Stromal cell of bone marrow (primary cell): Measurements from ENCODE around the gene ROR2.
"Not testable (repeated sequence)": the region's sequence is repeated elsewhere in the genome, so short reads cannot be mapped to it uniquely, and the experiment has no call there.

Experiments
- DNase-seq: peaks from one replicate; pipeline ENCODE4 v3.0.0-alpha.2; 2012; ENCODE audit warnings: low read depth

Gene ROR2

DNA sequence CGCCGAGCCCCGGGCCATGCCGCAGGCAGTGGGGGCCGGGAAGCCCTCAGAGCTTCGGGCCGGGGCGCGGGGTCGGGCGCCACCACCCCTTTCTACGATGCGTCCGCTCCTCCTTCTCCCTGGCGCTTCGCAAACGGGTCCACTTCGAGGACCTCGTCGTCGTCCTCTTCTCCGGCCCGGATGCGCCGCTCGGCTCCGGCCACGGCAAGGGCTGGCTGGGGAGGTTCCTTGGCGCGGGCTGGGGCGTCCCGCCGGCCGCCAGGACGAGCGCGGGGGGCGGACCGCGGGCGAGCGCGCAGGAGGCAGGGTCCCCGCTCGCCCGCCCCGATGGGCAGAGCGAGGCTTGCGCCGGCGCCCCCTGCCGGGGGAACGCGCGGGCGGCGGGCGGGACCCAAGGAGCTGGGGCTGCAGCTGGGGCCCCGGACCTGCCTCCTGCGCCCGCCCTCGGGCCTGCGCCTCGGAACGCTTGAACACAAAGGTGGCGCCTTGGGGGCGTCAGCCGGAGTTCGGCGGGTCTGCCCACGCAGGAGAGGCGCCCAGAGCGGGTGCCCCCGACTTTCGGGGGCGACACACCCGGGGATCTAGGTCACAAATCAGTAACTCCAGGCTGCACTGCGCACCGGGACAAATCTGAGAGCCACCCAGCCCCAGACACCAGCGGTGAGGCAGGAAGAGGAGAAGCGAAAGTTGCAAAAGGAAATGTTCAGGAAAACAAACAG lies at the start of gene ROR2:
TSS of gene ROR2 (minus strand) at position 283 of the 719 bp plus-strand sequence.
- DNase-seq: no peak

- DNase-seq: no peak
These were observed 45.1 kb upstream of the ROR2 start for GRCh38 chr9:91995000-91995655.

- DNase-seq: no peak
These were observed 44.4 kb upstream of the ROR2 start for GRCh38 chr9:91994422-91994821.

DNA sequence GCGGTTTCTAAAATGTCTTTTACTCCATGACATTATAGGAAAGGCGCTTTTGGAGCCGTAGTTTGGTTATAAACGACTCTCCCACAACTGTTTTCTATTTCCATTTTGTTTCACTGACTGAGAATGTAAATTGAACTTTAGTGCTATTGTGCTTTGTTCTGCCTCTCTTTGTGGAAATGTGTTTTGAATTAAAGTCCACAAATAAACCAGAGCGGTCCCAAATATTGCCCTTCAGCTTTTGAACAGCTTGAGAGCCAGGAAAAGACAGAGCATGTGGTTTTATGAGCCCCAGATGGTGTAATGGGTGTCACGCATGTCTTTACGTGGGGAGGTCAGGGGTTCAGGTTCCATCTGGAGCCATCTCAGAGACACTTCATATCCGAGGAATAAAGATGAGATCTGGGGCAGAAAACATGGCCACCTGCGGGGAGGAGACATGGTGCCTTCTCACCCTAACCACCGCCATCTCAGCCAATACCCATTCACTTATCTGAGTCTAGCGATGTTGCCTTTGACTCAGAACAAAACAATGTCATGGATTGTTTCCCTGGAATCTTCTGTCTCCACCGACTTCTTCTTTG lies 42.5 kb upstream of the ROR2 start:
- DNase-seq: no peak

GRCh38 chr9:91991721-91992341 lies 41.8 kb upstream of the ROR2 start:
- no peak for DNase-seq

- no peak for DNase-seq
These were observed 36.2 kb upstream of the ROR2 start for GRCh38 chr9:91986248-91986647.

DNA sequence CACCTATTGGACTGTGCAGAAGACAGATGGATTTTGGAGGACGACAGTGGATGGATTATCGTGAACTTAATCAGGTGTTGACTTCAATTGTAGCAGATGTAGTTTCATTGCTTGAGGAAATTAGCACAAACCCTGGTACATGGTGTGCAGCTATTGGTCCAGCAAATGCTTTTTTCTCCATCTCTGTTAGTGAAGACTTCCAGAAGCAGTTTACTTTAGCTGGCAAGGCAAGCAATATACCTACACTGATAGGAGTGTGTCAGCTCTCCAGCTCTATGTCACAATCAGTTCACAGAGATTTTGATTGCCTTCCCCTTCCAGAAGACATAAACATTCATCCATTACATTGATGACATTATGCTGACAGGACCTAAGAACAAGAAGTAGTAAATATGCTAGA lies 35.7 kb upstream of the ROR2 start:
- no peak for DNase-seq

- no peak for DNase-seq
These were observed 28.8 kb upstream of the ROR2 start for GRCh38 chr9:91978740-91979414.

GRCh38 chr9:91975254-91975653 lies 25.2 kb upstream of the ROR2 start:
- not testable (repeated sequence) for DNase-seq

- no peak for DNase-seq
These were observed 22.7 kb upstream of the ROR2 start for GRCh38 chr9:91972711-91973110.

DNA sequence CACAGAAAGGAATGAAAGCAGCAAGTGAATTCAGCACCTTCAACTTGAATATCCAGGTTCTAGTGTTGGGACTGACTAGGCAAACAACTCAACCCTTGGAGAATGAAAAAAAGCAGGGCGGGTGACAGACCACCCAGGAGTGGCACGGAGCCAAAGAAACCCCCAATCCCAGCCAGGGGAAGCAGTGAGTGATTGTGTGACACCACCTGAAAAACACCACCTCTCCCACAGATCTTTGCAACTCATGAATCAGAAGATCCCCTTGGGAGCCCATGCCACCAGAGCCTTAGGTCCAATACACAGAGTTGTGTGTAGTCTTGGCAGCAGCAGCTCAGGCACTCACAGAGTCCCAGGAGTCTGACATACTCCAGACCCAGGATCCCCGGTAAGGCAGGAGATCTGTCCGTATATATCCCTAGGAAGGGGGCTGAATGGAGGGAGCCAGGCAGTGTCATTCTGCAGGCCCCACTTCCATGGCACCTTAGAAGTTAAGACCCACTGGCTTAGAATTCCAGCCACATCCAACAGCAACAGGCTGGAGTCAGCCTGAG lies 22.1 kb upstream of the ROR2 start:
- DNase-seq: no peak

- DNase-seq: no peak
These were observed 17.2 kb upstream of the ROR2 start for GRCh38 chr9:91967259-91967658.

- no peak for DNase-seq
These were observed 16.5 kb upstream of the ROR2 start for GRCh38 chr9:91966503-91966902.

DNA sequence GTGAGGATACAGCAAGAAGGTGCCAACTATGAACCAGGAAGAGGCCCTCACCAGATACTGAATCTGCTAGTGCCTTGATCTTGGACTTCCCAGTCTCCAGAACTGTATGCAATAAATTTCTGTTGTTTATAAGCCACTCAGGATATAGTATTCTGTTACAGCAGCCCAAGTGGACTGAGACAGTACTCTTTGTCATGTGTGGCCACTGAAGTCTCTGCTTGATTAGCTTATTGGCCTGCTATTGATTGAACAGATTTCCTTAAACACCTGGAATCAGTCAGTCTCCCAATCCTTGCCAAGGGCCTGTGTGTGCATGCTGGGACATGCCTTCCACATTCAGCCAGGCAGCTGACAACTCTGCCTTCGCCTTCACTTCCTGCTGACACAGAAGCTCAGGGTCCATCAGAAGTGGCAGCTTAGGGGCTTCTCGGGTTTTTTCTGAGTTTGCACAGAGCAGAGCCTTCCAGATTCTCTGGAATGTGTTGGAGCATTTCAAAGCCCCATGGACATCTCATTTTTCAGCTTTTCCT lies 13.7 kb upstream of the ROR2 start:
- no peak for DNase-seq

- no peak for DNase-seq
These were observed 10.3 kb upstream of the ROR2 start for GRCh38 chr9:91960367-91960766.

GRCh38 chr9:91958174-91958573 lies 8.1 kb upstream of the ROR2 start:
- no peak for DNase-seq

- no peak for DNase-seq
These were observed 4.9 kb upstream of the ROR2 start for GRCh38 chr9:91954841-91955471.

DNA sequence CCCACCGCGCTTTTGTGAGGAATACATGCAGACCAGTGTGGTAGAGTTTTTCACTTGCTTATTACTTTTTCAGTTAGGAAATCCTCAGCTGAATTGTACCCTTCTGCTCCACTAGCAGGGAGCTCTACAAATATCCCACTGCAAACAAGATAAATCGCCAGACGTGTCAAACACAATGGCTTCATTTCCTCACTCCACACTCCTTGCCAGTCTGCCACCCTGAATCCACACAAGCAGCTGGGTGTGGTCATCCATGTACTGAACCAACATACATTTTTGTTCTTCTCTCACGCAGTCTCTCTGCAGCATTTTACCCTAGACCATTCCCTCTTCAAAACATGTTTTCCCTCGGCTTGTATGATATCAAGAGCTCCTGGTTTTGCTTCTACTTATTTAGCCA lies 3.7 kb upstream of the ROR2 start:
- no peak for DNase-seq

- no peak for DNase-seq
These were observed 2.0 kb upstream of the ROR2 start for GRCh38 chr9:91951944-91952520.

DNA sequence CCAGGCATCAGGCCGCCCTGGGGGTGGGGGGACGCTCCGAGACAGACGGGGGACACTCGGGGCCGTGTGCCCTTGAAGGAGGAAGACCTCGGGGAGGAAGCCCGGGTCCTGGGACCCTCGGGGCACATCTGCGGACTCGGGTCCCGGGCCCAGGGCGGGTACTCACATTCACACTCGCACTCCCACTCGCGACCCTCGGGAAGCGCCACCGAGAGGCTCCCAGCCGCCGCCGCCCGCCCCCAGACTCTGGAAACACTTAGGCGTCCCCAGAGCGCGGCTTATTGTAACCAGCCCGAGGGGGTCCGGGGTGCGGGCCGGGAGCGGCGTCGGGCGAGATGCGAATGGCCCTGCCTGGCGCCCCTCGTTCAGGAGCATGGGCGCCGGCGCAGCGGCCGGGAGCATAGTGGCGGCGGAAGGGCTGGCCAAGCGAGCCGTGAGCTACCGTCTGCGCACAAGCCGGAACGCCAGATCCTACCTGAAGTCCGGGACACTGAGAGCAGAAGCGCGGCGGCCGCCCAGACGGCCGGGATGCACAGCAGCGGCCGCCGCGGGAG lies 559 bp downstream of the ROR2 start:
- no peak for DNase-seq
